CD14-positive monocyte (primary cell): ENCODE results near the gene NOTO. TPM values are rescaled to one million over a fixed set of nuclear protein-coding genes. Genes with fewer than 3 reads are reported as not detected.
A peak's percentile ranks its signal among the peaks of the same experiment; 100 is the strongest.

ENCODE experiments used
- DNase-seq, 3 donors: peaks; one replicate each; pipeline ENCODE4 v3.0.0-alpha.2; 2011 to 2022
- H2AFZ ChIP-seq: 2 replicates; pipeline ENCODE4 v1.6.0; 2012; ENCODE audit warnings: mild to moderate bottlenecking, low read depth, low read length, inconsistent platforms; ENCODE audit not compliant: insufficient read depth, poor library complexity, severe bottlenecking
- H3K27ac ChIP-seq, 2 donors: 1 replicate in 1 of 2; 2 replicates in 1 of 2; pipeline ENCODE4 v1.5.1; 2012 to 2013; ENCODE audit warnings: low read length in 2 of 2, control low read depth in 1 of 2, inconsistent platforms in 1 of 2, low read depth in 1 of 2, mild to moderate bottlenecking in 1 of 2
- H3K27me3 ChIP-seq, 2 donors: one replicate each; pipeline versions ENCODE4 v1.6.0 to v1.6.1; 2011 to 2013; ENCODE audit warnings: low read length in 2 of 2; ENCODE audit not compliant: control insufficient read depth in 2 of 2, insufficient read depth in 2 of 2
- H3K36me3 ChIP-seq, 2 donors: replicated peaks in 1 of 2; 1 replicate in 1 of 2; 2 replicates in 1 of 2; pipeline versions ENCODE4 v1.5.1 to v1.6.1; 2012 to 2013; ENCODE audit warnings: low read length in 2 of 2, control low read depth in 1 of 2, inconsistent platforms in 1 of 2, mild to moderate bottlenecking in 1 of 2; ENCODE audit not compliant: insufficient read depth in 2 of 2, control insufficient read depth in 1 of 2
- H3K4me1 ChIP-seq, 2 donors: 1 replicate in 1 of 2; 2 replicates in 1 of 2; pipeline versions ENCODE4 v1.5.1 to v1.6.1; 2012 to 2013; ENCODE audit warnings: low read length in 2 of 2, control low read depth in 1 of 2, inconsistent platforms in 1 of 2, mild to moderate bottlenecking in 1 of 2, moderate library complexity in 1 of 2; ENCODE audit not compliant: insufficient read depth in 2 of 2, control insufficient read depth in 1 of 2
- H3K4me2 ChIP-seq: replicated peaks from 2 replicates; pipeline ENCODE3; 2012; ENCODE audit warnings: low read length, moderate library complexity, mild to moderate bottlenecking; ENCODE audit not compliant: poor library complexity, severe bottlenecking; ENCODE audit errors: extremely low read depth
- H3K4me3 ChIP-seq, 3 experiments: fragments of 200-600 bp in 1 of 3; sonication (generic) in 1 of 3; replicated peaks in 1 of 3; 1 replicate in 2 of 3; 2 replicates in 1 of 3; pipeline ENCODE4 v1.5.1; 2011 to 2013; ENCODE audit warnings: low read length in 3 of 3, mild to moderate bottlenecking in 3 of 3, control low read depth in 2 of 3, low read depth in 2 of 3, inconsistent platforms in 1 of 3, moderate library complexity in 1 of 3
- H3K79me2 ChIP-seq: 2 replicates; pipeline ENCODE4 v1.6.0; 2012; ENCODE audit warnings: mild to moderate bottlenecking, control low read depth, inconsistent platforms, low read length, moderate library complexity; ENCODE audit not compliant: insufficient read depth
- H3K9ac ChIP-seq: 2 replicates; pipeline ENCODE4 v1.6.0; 2017; ENCODE audit warnings: low read length, mild to moderate bottlenecking; ENCODE audit not compliant: insufficient read depth, poor library complexity, severe bottlenecking
- H3K9me3 ChIP-seq, 2 donors: replicated peaks in 1 of 2; 1 replicate in 1 of 2; 2 replicates in 1 of 2; pipeline versions ENCODE4 v1.5.1 to v1.6.1; 2012 to 2013; ENCODE audit warnings: low read length in 2 of 2, control low read depth in 1 of 2; ENCODE audit not compliant: control insufficient read depth in 1 of 2, insufficient read depth in 1 of 2
- H4K20me1 ChIP-seq: 2 replicates; pipeline ENCODE4 v1.6.0; 2012; ENCODE audit warnings: mild to moderate bottlenecking, low read length, control low read depth, moderate library complexity; ENCODE audit not compliant: insufficient read depth
- H3K27ac Mint-ChIP-seq, 7 donors: one replicate each; pipeline ENCODE4 v1.8.0; 2020; ENCODE audit warnings: mild to moderate bottlenecking in 7 of 7, mixed read lengths in 7 of 7, moderate library complexity in 6 of 7, inconsistent platforms in 2 of 7
- H3K27me3 Mint-ChIP-seq, 3 donors: one replicate each; pipeline ENCODE4 v1.8.0; 2021 to 2022; ENCODE audit warnings: low read depth in 3 of 3, mild to moderate bottlenecking in 3 of 3, mixed read lengths in 3 of 3, moderate library complexity in 3 of 3, inconsistent platforms in 1 of 3
- H3K36me3 Mint-ChIP-seq, 2 donors: one replicate each; pipeline ENCODE4 v1.8.0; 2020; ENCODE audit warnings: mixed read lengths in 2 of 2, inconsistent platforms in 1 of 2, mild to moderate bottlenecking in 1 of 2
- H3K4me1 Mint-ChIP-seq: one replicate; pipeline ENCODE4 v1.8.0; 2020; ENCODE audit warnings: mild to moderate bottlenecking, mixed read lengths
- H3K4me3 Mint-ChIP-seq, 2 donors: one replicate each; pipeline ENCODE4 v1.8.0; 2020; ENCODE audit warnings: mild to moderate bottlenecking in 2 of 2, mixed read lengths in 2 of 2, moderate library complexity in 1 of 2
- H3K9me3 Mint-ChIP-seq, 7 donors: one replicate each; pipeline ENCODE4 v1.8.0; 2020 to 2022; ENCODE audit warnings: mixed read lengths in 7 of 7, mild to moderate bottlenecking in 6 of 7, moderate library complexity in 6 of 7, inconsistent platforms in 2 of 7
- WGBS: methylation state at CpG from one replicate; pipeline ENCODE4 v1.1.5; 2013; ENCODE audit warnings: missing lambda C conversion rate; ENCODE audit not compliant: insufficient coverage; 5-methylcytosine and 5-hydroxymethylcytosine counted together
- intact Hi-C, 2 donors: fragments of 100-400 bp; cut with micrococcal nuclease; formaldehyde crosslinking; loops; one replicate each; pipeline versions ENCODE4 v1.15.0 to v1.15.1; 2023
- polyA plus RNA-seq, 3 donors: library from polyadenylated mRNA; depleted of rRNA in 1 of 3; unstranded in 2 of 3; stranded (reverse) in 1 of 3; fragments of 300-500 nt in 2 of 3; fragments of >200 nt in 1 of 3; fragmentation: Illumina TruSeq in 2 of 3; gene quantifications; 1 replicate in 2 of 3; 2 replicates in 1 of 3; pipeline ENCODE4 v1.2.3, GENCODE V29; 2012 to 2021
- TF ChIP-seq, protein P1 (sequence below): fragments of 200-600 bp; IDR thresholded peaks from one replicate; pipeline ENCODE4 v1.8.0; 2022; ENCODE audit warnings: antibody characterized with exemption, mild to moderate bottlenecking

The NOTO gene
- polyA plus RNA-seq, 3 donors, result not detected

DNA sequence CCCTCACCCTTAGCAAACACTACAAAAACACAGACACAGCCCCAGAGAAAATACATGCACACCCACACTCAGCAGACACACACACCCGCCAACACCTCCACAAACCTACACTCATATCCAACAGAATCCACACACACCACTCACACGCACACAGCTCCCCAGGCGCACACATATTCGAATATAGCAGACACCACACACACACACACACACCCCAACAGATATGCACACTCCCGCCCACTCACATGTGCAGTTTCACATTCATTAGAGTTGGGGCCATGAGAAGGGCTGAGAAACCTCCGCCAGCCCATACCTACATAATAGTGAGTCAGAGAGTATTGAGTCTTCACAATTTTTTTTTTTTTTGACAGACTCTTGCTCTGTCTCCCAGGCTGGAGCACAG lies 29.4 kb upstream of the NOTO start:
- Histone ChIP-seq H3K79me2 (no peaks in the 10 kb centered on the region), H3K4me2 (no peak overlapping the region), H3K4me3 (no peak overlapping the region), H3K36me3 (no peaks in the 10 kb centered on the region), H2AFZ (no peak overlapping the region), H3K27me3 (peaks cover 26 to 47% of the 10 kb centered on the region in 2 donors), H3K4me1 (peaks cover 21 to 27% of the 10 kb centered on the region in 2 donors), H3K9ac (no peak overlapping the region), H4K20me1 (no peaks in the 10 kb centered on the region), H3K27ac (no peak overlapping the region), H3K9me3 (peaks cover 0 to 15% of the 10 kb centered on the region in 2 donors)
- Mint-ChIP-seq H3K4me3 (peak overlapping the region in 1 of 2 donors; percentile 2), H3K4me1 (peaks cover 16% of the 10 kb centered on the region), H3K27ac (no peak overlapping the region), H3K9me3 (peaks cover 0 to 12% (median 6%) of the 10 kb centered on the region in 7 donors), H3K27me3 (peaks cover 54 to 70% (median 56%) of the 10 kb centered on the region in 3 donors), H3K36me3 (peaks cover 3 to 4% of the 10 kb centered on the region in 2 donors)
- 91% methylated on average over 4 of the region's 6 CpGs for WGBS
- intact Hi-C loops, result no loop called here
- no peak for DNase-seq
- TF ChIP-seq, protein P1, sequence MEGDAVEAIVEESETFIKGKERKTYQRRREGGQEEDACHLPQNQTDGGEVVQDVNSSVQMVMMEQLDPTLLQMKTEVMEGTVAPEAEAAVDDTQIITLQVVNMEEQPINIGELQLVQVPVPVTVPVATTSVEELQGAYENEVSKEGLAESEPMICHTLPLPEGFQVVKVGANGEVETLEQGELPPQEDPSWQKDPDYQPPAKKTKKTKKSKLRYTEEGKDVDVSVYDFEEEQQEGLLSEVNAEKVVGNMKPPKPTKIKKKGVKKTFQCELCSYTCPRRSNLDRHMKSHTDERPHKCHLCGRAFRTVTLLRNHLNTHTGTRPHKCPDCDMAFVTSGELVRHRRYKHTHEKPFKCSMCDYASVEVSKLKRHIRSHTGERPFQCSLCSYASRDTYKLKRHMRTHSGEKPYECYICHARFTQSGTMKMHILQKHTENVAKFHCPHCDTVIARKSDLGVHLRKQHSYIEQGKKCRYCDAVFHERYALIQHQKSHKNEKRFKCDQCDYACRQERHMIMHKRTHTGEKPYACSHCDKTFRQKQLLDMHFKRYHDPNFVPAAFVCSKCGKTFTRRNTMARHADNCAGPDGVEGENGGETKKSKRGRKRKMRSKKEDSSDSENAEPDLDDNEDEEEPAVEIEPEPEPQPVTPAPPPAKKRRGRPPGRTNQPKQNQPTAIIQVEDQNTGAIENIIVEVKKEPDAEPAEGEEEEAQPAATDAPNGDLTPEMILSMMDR, result no peak

GRCh38 chr2:73173781-73174180 lies 28.6 kb upstream of the NOTO start:
- H3K27me3 Mint-ChIP-seq, result peaks cover 60 to 72% (median 61%) of the 10 kb centered on the region in 3 donors

More at GRCh38 chr2:73173781-73174180, 28.6 kb upstream of the NOTO start:
- Histone ChIP-seq H3K4me2 (no peak overlapping the region), H3K4me1 (peaks cover 21 to 27% of the 10 kb centered on the region in 2 donors), H4K20me1 (no peaks in the 10 kb centered on the region), H2AFZ (no peak overlapping the region), H3K36me3 (no peaks in the 10 kb centered on the region), H3K4me3 (no peak overlapping the region), H3K9ac (no peak overlapping the region), H3K27me3 (peaks cover 28 to 55% of the 10 kb centered on the region in 2 donors), H3K27ac (no peak overlapping the region), H3K9me3 (peaks cover 0 to 15% of the 10 kb centered on the region in 2 donors), H3K79me2 (no peaks in the 10 kb centered on the region)
- TF ChIP-seq, protein P1, result no peak
- Mint-ChIP-seq H3K27ac (no peak overlapping the region), H3K9me3 (peaks cover 0 to 20% (median 6%) of the 10 kb centered on the region in 7 donors), H3K4me3 (peak overlapping the region in 1 of 2 donors; percentile 27), H3K36me3 (peaks cover 3 to 4% of the 10 kb centered on the region in 2 donors), H3K4me1 (peaks cover 16% of the 10 kb centered on the region)
- intact Hi-C loops, result no loop called here
- DNase-seq, result no peak
- 97% methylated on average over 6 of the region's 7 CpGs for WGBS
